ENCODE measurements around the gene CEP20.

DNA sequence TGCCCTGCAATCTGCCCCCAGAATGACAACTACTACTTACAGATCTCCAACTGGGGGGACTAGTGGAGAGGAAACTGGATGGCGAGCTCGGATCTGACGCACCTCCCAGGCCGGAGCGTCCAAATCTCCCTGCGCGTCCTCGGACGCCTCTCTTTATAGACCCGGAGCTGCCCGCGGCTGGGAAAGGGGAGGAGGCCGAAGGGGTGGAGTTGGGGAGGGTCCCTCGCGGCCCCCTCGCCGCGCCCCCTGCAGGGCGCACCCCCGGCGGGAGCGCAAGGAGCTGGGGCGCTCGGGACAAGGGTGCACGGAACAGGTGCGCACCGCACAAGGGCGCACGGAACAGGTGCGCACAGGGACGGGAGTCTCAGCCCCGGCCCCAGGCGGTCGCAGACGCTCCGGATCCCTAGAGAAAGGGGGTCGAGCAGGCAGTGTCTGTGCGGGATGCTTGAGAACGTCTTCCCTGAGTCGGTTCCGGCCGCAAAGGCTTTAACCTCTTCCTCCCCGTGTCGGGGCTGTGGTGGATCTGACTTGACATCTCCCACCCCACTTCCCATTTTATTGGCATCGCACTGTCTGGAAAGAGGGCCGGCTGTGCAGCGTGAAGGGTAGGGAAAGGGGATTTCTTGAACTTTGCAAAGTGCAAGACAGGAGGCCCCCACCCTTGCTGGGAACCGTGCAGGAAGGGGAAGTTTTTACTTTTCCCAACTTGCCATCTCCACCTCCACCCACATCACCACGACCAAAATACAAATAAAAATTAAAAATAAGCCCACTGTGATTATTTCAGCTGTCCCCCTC lies 31.3 kb downstream of the CEP20 start, which contains the start of gene MYH11:
- TF ChIP-seq, protein P1, sequence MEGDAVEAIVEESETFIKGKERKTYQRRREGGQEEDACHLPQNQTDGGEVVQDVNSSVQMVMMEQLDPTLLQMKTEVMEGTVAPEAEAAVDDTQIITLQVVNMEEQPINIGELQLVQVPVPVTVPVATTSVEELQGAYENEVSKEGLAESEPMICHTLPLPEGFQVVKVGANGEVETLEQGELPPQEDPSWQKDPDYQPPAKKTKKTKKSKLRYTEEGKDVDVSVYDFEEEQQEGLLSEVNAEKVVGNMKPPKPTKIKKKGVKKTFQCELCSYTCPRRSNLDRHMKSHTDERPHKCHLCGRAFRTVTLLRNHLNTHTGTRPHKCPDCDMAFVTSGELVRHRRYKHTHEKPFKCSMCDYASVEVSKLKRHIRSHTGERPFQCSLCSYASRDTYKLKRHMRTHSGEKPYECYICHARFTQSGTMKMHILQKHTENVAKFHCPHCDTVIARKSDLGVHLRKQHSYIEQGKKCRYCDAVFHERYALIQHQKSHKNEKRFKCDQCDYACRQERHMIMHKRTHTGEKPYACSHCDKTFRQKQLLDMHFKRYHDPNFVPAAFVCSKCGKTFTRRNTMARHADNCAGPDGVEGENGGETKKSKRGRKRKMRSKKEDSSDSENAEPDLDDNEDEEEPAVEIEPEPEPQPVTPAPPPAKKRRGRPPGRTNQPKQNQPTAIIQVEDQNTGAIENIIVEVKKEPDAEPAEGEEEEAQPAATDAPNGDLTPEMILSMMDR (conservative IDR thresholded peaks at IDR 0.05; ENCODE audit: low read depth, low read length), result no peak
- no peak for TF ChIP-seq EZH2 (IDR thresholded peaks at IDR 0.05; ENCODE audit: low read length, unreplicated experiment)
